ENCODE results near the gene NR1D1.

Gene NR1D1

DNA sequence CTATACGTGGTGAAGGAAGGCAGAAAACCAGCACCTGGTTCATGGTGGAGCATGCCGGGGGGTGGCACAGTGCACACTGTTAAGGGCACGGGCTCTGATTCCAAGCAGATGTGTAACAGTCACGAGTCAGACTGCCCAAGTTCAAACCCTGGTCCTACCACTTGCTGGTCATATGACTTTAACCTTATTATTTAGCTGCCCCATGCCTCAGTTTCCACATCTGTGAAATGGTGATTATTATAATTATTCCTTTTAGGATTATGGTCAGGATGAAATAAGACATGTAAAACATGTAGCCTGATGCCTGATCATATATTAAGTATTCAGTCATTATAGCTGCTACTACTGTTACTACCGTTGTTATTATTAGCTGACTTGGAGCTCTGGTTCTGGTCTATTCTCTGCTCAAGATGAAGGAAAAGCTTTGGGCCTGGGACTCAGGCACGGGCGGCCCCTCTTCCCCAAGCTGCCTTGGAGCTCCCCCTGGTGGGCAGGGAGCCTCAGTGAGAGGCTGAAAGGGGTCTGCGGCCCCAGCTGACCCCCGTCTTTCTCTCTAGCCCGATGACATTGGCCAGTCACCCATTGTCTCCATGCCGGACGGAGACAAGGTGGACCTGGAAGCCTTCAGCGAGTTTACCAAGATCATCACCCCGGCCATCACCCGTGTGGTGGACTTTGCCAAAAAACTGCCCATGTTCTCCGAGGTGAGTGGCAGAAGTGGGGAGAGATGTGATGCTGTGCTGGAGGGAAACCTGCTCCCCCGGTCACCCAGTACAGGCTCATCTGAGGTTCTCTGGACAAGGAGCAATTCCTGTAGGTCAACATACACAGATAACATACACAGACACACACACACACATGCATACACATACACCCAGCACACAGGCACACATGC is 14.0 kb downstream of the NR1D1 start:
- no peak for TF ChIP-seq ZNF274 (IDR thresholded peaks at IDR 0.05; ENCODE audit: low read depth, low read length)
- no peak overlapping the region for H3K4me3 ChIP-seq (ENCODE audit: low read length)

DNA sequence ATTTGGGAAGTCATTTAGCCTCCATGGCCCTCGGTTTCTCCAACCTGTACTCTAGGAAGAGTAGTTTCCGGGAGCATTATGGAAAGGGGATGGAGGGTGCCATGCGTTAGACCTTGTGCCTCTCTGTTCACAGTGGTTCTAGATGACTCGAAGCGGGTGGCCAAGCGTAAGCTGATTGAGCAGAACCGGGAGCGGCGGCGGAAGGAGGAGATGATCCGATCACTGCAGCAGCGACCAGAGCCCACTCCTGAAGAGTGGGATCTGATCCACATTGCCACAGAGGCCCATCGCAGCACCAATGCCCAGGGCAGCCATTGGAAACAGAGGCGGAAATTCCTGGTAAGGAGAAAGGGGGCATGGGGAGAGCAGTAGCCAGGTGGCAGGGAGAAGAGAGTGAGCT is 15.9 kb downstream of the NR1D1 start:
- no peak overlapping the region for H3K4me3 ChIP-seq (ENCODE audit: low read length)
- TF ChIP-seq ZNF274 (IDR thresholded peaks at IDR 0.05; ENCODE audit: low read depth, low read length): no peak

- no peak overlapping the region for H3K4me3 ChIP-seq (ENCODE audit: low read length)
- TF ChIP-seq ZNF274 (IDR thresholded peaks at IDR 0.05; ENCODE audit: low read depth, low read length): no peak
These were observed 20.8 kb downstream of the NR1D1 start for GRCh38 chr17:40079545-40079944.

DNA sequence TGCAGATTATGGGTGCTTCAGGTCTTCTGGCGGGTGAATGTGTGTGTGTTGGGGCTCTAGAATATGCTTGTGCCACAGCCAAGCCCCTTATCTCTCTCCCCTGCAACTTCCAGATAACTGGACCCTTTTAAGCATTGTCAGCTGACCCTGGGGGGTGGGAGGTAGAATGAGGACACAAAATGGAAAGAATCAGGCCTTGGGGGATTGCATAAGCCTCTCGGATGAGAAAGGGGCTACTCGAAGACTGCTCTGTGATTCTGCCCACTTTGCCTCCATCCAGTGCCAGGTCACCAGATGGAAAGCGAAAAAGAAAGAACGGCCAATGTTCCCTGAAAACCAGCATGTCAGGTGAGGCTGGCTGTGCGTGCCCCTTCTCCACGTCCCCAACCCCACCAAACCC is 23.8 kb downstream of the NR1D1 start:
- TF ChIP-seq ZNF274 (IDR thresholded peaks at IDR 0.05; ENCODE audit: low read depth, low read length): no peak
- no peak overlapping the region for H3K4me3 ChIP-seq (ENCODE audit: low read length)

- no peak overlapping the region for H3K4me3 ChIP-seq (ENCODE audit: low read length)
- no peak for TF ChIP-seq ZNF274 (IDR thresholded peaks at IDR 0.05; ENCODE audit: low read depth, low read length)
These were observed 24.4 kb downstream of the NR1D1 start for GRCh38 chr17:40075942-40076498.

DNA sequence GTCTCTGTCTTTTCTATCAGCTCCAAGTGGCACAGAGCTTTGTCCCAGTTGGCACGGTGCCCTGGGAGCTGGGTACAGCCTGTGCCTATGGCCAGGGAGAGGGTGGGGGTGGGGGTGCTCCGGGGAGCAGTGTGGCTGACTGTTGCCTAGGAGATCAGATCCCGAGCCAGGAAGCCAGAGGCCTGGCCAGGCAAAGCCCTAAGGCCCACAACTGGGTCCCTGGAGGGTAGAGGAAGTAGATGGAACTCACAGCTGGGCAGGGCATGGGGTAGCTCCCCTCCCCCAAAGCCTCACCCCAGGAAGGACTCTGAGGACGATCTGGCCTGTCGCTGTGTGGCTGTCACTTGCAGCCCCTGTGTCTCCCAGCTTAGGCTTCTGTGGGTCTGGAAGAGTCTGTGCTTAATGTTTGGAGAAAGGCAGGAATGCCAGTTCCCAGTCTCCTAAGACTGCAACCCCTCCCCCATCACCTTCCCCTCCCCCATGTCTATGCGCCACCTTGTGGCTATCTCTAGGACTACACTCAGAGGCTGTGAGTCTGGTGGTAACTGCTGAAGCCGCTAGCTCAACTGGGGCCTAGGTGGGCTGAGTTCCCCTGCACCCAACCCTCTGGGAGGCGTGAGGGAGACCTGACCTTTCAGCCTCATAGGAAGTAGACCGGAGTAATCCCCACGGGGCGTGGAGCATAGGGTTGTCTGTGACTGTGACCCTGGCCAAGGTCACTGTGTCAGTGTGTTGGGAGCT is 25.0 kb downstream of the NR1D1 start:
- TF ChIP-seq ZNF274 (IDR thresholded peaks at IDR 0.05; ENCODE audit: low read depth, low read length): no peak

DNA sequence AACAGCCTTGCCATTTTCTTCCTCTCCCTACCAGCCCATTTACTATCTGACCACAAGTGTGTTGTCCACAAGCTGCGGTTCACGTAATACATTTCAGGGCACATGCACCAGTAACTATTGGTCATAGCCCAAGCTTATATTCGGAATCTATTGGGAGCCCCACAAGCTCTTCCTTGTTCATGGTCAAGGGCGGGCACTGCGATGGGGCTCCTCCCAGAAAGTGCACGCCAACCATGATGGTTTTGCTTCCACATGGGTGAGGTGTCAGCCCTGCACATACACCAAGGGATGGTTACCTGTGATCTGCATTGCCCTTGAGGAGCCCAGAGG is 25.6 kb downstream of the NR1D1 start:
- H3K4me3 ChIP-seq (ENCODE audit: low read length): no peak overlapping the region
- TF ChIP-seq ZNF274 (IDR thresholded peaks at IDR 0.05; ENCODE audit: low read depth, low read length): no peak

More for the DNA sequence above, 25.0 kb downstream of the NR1D1 start:
- no peak overlapping the region for H3K4me3 ChIP-seq (ENCODE audit: low read length)

DNA sequence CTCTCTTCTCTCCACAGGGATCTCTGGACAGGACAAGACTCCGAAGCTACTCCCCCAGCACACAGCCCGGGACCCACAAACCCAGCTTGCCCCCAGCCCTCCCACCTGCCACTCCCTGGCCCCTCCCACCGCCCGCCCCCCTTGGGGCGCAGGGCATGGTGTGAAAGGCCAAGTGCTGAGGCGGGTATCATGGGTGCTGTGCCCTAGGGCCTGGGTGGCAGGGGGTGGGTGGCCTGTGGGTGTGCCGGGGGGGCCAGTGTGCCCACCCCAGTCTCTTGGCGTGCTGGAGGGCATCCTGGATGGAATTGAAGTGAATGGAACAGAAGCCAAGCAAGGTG is 26.2 kb downstream of the NR1D1 start:
- no peak for TF ChIP-seq ZNF274 (IDR thresholded peaks at IDR 0.05; ENCODE audit: low read depth, low read length)
- H3K4me3 ChIP-seq (ENCODE audit: low read length): no peak overlapping the region

GRCh38 chr17:40073454-40074174 is 26.8 kb downstream of the NR1D1 start:
- no peak overlapping the region for H3K4me3 ChIP-seq (ENCODE audit: low read length)
- TF ChIP-seq ZNF274 (IDR thresholded peaks at IDR 0.05; ENCODE audit: low read depth, low read length): no peak

- no peak overlapping the region for H3K4me3 ChIP-seq (ENCODE audit: low read length)
- TF ChIP-seq ZNF274 (IDR thresholded peaks at IDR 0.05; ENCODE audit: low read depth, low read length): no peak
These were observed 27.5 kb downstream of the NR1D1 start for GRCh38 chr17:40072735-40073346.

DNA sequence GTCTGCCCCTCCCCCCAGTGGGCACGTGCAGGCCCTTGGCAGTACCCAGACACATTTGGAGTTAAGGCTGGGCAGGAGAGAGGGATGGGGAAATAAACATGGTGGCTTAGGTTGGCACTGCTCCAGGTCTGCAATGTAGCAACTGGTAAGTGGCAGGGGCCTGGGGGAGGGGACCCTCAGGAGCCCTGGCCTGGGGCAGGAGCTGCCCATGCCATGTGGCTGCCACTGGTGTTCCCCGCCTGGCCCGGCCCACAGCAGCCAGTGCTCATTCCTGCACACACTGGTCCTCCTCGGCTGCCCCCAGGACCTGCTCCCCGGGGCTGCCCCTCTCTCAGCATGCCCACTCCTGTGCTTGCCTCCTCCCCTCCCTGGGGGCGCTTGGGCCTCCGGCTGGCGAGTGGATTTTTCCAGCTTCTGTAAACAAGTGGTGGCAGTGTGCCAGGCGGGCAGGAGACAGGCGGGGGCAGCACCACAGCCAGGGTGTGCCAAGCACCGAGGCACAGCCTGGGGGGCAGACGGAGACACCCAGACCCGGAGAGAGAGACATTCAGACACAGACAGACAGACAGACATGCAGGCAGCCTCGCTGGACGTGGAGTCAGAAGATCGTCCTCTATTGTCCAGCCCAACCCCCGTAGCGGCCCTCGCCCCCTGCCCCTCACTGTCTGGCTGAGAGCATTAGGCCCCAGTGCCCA is 28.2 kb downstream of the NR1D1 start:
- no peak overlapping the region for H3K4me3 ChIP-seq (ENCODE audit: low read length)

DNA sequence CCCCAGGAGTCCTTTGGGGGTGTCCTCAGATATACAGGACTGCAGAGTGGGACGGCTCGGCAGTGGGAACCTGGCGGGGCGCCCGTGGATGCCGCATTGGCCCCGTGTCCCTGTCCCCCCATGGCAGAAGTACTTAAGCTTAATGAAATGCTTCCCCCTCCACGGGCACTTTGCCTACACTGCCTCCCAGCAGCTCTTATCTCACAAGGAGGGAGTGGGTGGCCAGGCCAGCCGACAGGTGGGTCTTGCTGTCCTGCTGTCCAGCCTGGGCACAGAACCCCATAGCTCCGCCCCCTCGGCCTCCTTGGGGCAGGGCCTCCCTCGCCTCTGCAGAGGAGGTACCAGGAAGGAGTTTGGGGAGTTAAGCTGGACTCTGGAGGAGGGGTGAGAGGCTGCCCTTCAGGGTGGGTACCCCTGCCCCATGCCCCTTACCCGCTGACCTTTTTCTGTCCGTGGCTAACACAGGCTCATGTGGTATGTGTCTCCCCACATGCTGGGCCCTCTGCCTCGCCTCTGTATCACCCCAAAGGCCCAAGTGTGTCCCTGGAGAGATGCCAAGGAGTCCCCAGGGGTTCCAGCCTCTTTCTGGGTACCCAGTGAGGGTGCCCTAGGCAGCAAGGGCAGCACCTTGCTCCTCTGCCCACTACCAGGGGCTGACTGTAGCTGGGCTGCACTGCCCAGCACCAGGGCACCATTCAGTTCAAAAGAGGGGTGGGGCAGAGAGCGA is 28.9 kb downstream of the NR1D1 start:
- no peak for TF ChIP-seq ZNF274 (IDR thresholded peaks at IDR 0.05; ENCODE audit: low read depth, low read length)
- no peak overlapping the region for H3K4me3 ChIP-seq (ENCODE audit: low read length)

More for the DNA sequence above, 28.2 kb downstream of the NR1D1 start:
- TF ChIP-seq ZNF274 (IDR thresholded peaks at IDR 0.05; ENCODE audit: low read depth, low read length): no peak
